K562 (cell line): Measurements from ENCODE around the gene ACAP3. TPM values are rescaled to one million over a fixed set of nuclear protein-coding genes. Genes with fewer than 3 reads are reported as not detected.

Source experiments
- CTCF ChIP-seq, 3 experiments: IDR thresholded peaks in 2 of 3; conservative IDR thresholded peaks in 1 of 3; 2 replicates each; pipeline ENCODE4 v1.5.1; 2011 to 2012; ENCODE audit warnings: low read length in 3 of 3, mild to moderate bottlenecking in 3 of 3, control low read depth in 2 of 3, improper control_type of control experiment in 1 of 3, inconsistent platforms in 1 of 3, low read depth in 1 of 3, mixed read lengths in 1 of 3, moderate library complexity in 1 of 3; ENCODE audit not compliant: insufficient read depth in 2 of 3
- MTA3 ChIP-seq: fragments of 450-650 bp; formaldehyde crosslinking; IDR thresholded peaks from 2 replicates; pipeline ENCODE4 v1.6.1; 2017; ENCODE audit warnings: mild to moderate bottlenecking, borderline replicate concordance
- VEZF1 ChIP-seq: fragments of 200-800 bp; sonication (Bioruptor generic); IDR thresholded peaks from 2 replicates; pipeline ENCODE4 v1.6.1; 2017; ENCODE audit warnings: missing genetic modification characterization, missing compliant biosample characterization
- ZBTB7A ChIP-seq: IDR thresholded peaks from 2 replicates; pipeline ENCODE4 v1.6.1; 2011; ENCODE audit warnings: low read depth, mild to moderate bottlenecking, low read length, moderate library complexity, borderline replicate concordance; ENCODE audit not compliant: control insufficient read depth
- ZNF785 ChIP-seq: fragments of 250-450 bp; sonication (Bioruptor Pico); IDR thresholded peaks from 2 replicates; pipeline ENCODE4 v1.4.0; 2020; ENCODE audit warnings: mild to moderate bottlenecking
- polyA plus RNA-seq, 8 experiments: library from polyadenylated mRNA; depleted of rRNA in 4 of 8; stranded (reverse) in 5 of 8; unstranded in 3 of 8; fragments of >200 nt; fragmentation: Nextera tagmentation in 2 of 8; fragmentation: Illumina TruSeq in 1 of 8; extraction: Ambion mirVana in 2 of 8; extraction: Trizol in 1 of 8; gene quantifications; 2 replicates each; pipeline versions ENCODE4 v1.2.1 to v1.2.3, GENCODE V29; 2011 to 2014; ENCODE audit warnings: inconsistent platforms in 1 of 8, missing spikeins in 1 of 8
- total RNA-seq, 7 experiments: library from RNA; depleted of rRNA in 6 of 7; stranded (reverse); fragments of >200 nt in 6 of 7; fragmentation: Illumina TruSeq in 2 of 7; extraction: Trizol in 2 of 7; gene quantifications; 2 replicates each; pipeline versions ENCODE4 v1.2.1 to v1.2.3, GENCODE V29; 2011 to 2021; ENCODE audit warnings: low replicate concordance in 1 of 7

ACAP3 gene
- total and polyA plus RNA-seq, 9 of the 15 experiments (the other 6 are each of a cell fraction or from before 2014, with no cell fraction given) = 0.01 to 49.0 (median 12.0) TPM

GRCh38 chr1:1307923-1308755 lies at the start of gene ACAP3, which contains the start of gene PUSL1 (continued):
- peak; percentile 99 for TF ChIP-seq VEZF1
- TF ChIP-seq ZBTB7A = 0 out of 2 replicates have a peak, but pooled peaks have one; percentile 66
- TF ChIP-seq ZNF785 (CRISPR knock-in tag) = no peak
- TF ChIP-seq MTA3 = peak; percentile 42; the same call in 1 of the 2 replicates
- TF ChIP-seq CTCF (IDR thresholded peaks at IDR 0.05 in 2 of 3, conservative IDR thresholded peaks at IDR 0.05 in 1 of 3; ENCODE audit: insufficient read depth in 2 of 3, low read depth in 1 of 3, low read length in 3 of 3) = peak in 1 of 3 experiments; percentile 2; a peak in 1 of 6 replicates
